ENCODE data around the gene ANKS3.

Gene ANKS3, protein sequence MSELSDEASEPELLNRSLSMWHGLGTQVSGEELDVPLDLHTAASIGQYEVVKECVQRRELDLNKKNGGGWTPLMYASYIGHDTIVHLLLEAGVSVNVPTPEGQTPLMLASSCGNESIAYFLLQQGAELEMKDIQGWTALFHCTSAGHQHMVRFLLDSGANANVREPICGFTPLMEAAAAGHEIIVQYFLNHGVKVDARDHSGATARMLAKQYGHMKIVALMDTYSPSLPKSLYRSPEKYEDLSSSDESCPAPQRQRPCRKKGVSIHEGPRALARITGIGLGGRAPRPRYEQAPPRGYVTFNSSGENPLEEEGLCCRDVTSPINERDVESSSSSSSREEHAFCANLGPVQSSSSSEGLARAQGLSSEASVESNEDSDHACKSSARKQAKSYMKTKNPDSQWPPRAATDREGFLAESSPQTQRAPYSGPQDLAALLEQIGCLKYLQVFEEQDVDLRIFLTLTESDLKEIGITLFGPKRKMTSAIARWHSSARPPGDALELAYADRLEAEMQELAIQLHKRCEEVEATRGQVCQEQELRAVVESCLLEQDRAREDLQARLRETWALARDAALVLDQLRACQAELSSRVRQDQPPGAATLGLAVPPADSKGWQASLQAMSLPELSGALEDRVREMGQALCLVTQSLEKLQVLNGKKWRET

GRCh38 chr16:4734063-4734729 lies at the start of gene ANKS3, which contains the start of gene DNAAF8:
Gene ANKS3 (minus strand): TSS chr16:4734271. CDS start chr16:4730149, 4,122 bp downstream.
Gene DNAAF8 (plus strand): TSS chr16:4734537. CDS start chr16:4736515, 1,978 bp downstream.
- Histone ChIP-seq H3K36me3 (ENCODE audit: insufficient read depth, low read length) (0 out of 2 replicates have a peak, but pooled peaks cover 4% of the 10 kb centered on the region), H3K9ac (ENCODE audit: low read depth, low read length) (peak within 1 kb of the TSS; percentile 96), H3K9me3 (ENCODE audit: control insufficient read depth, insufficient read depth, low read length) (no peaks in the 10 kb centered on the region), H3K4me1 (ENCODE audit: insufficient read depth, low read length) (no peaks in the 10 kb centered on the region)

DNA sequence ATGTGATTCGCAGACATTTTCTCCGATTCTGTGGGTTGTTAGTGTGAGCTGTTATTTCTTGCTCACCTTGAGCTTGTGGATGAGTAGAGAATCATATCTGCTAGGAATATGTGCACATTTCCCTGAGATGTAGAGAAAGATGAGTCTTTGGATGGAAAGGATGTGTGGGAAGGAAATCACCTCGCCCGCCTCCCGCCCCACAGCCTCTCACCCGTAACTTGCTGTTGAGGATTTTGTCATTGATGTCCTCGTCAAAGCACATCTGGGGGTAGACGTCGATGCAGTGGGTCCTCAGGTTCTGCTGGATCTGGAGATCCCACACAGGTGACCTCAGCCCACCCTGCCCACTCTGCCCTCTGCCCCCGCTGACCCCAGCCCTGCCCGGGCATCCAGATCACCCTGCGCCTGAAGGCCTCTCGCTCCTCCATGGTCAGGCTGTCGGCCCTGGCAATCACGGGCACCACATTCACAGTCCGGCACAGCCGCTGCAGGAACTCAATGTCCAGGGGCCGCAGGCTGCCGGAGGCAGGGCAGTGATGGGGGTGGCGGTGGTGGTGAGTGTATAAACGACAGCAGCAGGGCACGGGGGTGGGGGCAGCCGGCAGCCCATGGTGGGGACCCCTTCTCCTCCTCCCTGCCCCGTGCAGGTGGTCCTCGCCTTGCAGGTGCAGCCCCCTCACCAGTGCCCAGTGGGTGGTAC lies 49.3 kb upstream of the ANKS3 start:
- H3K36me3 ChIP-seq (ENCODE audit: insufficient read depth, low read length) = no peaks in the 10 kb centered on the region
- H3K9me3 ChIP-seq (ENCODE audit: control insufficient read depth, insufficient read depth, low read length) = no peaks in the 10 kb centered on the region
- peaks cover 12% of the 10 kb centered on the region for H3K4me1 ChIP-seq (ENCODE audit: insufficient read depth, low read length)
- H3K9ac ChIP-seq (ENCODE audit: low read depth, low read length) = no peak overlapping the region

GRCh38 chr16:4780235-4780634 lies 46.2 kb upstream of the ANKS3 start:
- no peaks in the 10 kb centered on the region for H3K4me1 ChIP-seq (ENCODE audit: insufficient read depth, low read length)
- H3K36me3 ChIP-seq (ENCODE audit: insufficient read depth, low read length) = no peaks in the 10 kb centered on the region
- H3K9me3 ChIP-seq (ENCODE audit: control insufficient read depth, insufficient read depth, low read length) = no peaks in the 10 kb centered on the region
- H3K9ac ChIP-seq (ENCODE audit: low read depth, low read length) = no peak overlapping the region

DNA sequence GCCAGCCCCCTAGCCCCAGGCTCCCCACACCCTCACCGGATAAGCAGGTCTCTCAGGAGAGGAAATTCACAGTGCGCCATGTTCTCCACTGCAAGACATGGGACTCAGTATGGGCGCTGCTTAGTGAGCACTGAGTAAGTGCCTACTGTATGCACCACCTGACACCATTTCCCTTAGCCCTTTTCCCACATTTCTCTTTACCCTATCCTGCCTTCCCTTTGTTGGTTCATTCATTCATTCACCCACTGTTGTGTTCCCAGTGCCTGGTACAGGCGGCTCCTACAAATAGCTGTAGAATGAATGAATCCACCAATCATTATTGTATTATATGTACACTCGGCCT lies 44.0 kb upstream of the ANKS3 start:
- Histone ChIP-seq H3K9ac (ENCODE audit: low read depth, low read length) (no peak overlapping the region), H3K9me3 (ENCODE audit: control insufficient read depth, insufficient read depth, low read length) (no peaks in the 10 kb centered on the region), H3K36me3 (ENCODE audit: insufficient read depth, low read length) (no peaks in the 10 kb centered on the region), H3K4me1 (ENCODE audit: insufficient read depth, low read length) (no peaks in the 10 kb centered on the region)

GRCh38 chr16:4777339-4778049 lies 43.4 kb upstream of the ANKS3 start:
- Histone ChIP-seq H3K4me1 (ENCODE audit: insufficient read depth, low read length) (no peaks in the 10 kb centered on the region), H3K36me3 (ENCODE audit: insufficient read depth, low read length) (no peaks in the 10 kb centered on the region), H3K9ac (ENCODE audit: low read depth, low read length) (no peak overlapping the region), H3K9me3 (ENCODE audit: control insufficient read depth, insufficient read depth, low read length) (no peaks in the 10 kb centered on the region)

- Histone ChIP-seq H3K4me1 (ENCODE audit: insufficient read depth, low read length) (no peaks in the 10 kb centered on the region), H3K9me3 (ENCODE audit: control insufficient read depth, insufficient read depth, low read length) (no peaks in the 10 kb centered on the region), H3K9ac (ENCODE audit: low read depth, low read length) (no peak overlapping the region), H3K36me3 (ENCODE audit: insufficient read depth, low read length) (no peaks in the 10 kb centered on the region)
Measured at GRCh38 chr16:4776141-4776705, 42.2 kb upstream of the ANKS3 start.

DNA sequence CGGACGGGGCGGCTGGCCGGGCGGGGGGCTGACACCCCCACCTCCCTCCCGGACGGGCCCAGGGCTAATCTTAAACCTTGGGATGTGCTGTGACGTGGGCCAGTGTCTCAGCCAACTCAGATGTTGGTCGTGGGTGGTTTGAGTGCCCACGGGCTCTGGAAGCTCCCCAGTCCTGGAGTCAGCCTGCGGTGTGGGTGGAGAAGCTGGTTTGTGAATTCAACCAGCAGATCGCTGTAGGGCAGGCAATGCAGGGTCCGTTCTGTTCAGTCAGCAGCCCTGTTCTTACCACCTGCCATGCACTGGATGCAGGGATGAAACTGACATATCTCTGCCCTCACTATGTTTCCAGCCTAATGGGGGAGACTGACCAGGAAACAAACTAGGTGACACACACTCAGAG lies 40.9 kb upstream of the ANKS3 start:
- no peaks in the 10 kb centered on the region for H3K36me3 ChIP-seq (ENCODE audit: insufficient read depth, low read length)
- no peaks in the 10 kb centered on the region for H3K9me3 ChIP-seq (ENCODE audit: control insufficient read depth, insufficient read depth, low read length)
- H3K4me1 ChIP-seq (ENCODE audit: insufficient read depth, low read length) = no peaks in the 10 kb centered on the region
- H3K9ac ChIP-seq (ENCODE audit: low read depth, low read length) = no peak overlapping the region

- Histone ChIP-seq H3K4me1 (ENCODE audit: insufficient read depth, low read length) (no peaks in the 10 kb centered on the region), H3K9ac (ENCODE audit: low read depth, low read length) (no peak overlapping the region), H3K36me3 (ENCODE audit: insufficient read depth, low read length) (no peaks in the 10 kb centered on the region), H3K9me3 (ENCODE audit: control insufficient read depth, insufficient read depth, low read length) (no peaks in the 10 kb centered on the region)
Measured at GRCh38 chr16:4772351-4772750, 38.3 kb upstream of the ANKS3 start.

- no peaks in the 10 kb centered on the region for H3K4me1 ChIP-seq (ENCODE audit: insufficient read depth, low read length)
- no peak overlapping the region for H3K9ac ChIP-seq (ENCODE audit: low read depth, low read length)
- H3K9me3 ChIP-seq (ENCODE audit: control insufficient read depth, insufficient read depth, low read length) = no peaks in the 10 kb centered on the region
- H3K36me3 ChIP-seq (ENCODE audit: insufficient read depth, low read length) = no peaks in the 10 kb centered on the region
Measured at GRCh38 chr16:4771646-4772045, 37.6 kb upstream of the ANKS3 start.

DNA sequence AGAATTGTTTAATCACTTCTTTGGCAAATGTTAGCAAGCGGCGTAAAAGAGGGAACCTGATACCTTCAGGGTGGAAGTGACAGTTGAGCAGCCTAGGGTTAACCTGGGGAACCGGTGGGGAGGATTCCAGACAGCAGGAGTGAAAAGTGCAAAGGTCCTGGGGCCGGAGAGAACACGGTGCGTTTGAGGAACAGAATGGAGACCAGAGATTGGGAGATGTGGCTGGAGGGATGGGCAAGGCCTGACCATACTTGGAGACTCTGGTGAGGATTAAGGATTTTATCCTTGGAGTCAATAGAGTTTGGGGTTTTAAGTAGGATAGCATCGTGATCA lies 35.2 kb upstream of the ANKS3 start:
- H3K9me3 ChIP-seq (ENCODE audit: control insufficient read depth, insufficient read depth, low read length) = no peaks in the 10 kb centered on the region
- no peaks in the 10 kb centered on the region for H3K4me1 ChIP-seq (ENCODE audit: insufficient read depth, low read length)
- no peaks in the 10 kb centered on the region for H3K36me3 ChIP-seq (ENCODE audit: insufficient read depth, low read length)
- H3K9ac ChIP-seq (ENCODE audit: low read depth, low read length) = peak overlapping the region; percentile 88; the same call in 1 of the 2 replicates

DNA sequence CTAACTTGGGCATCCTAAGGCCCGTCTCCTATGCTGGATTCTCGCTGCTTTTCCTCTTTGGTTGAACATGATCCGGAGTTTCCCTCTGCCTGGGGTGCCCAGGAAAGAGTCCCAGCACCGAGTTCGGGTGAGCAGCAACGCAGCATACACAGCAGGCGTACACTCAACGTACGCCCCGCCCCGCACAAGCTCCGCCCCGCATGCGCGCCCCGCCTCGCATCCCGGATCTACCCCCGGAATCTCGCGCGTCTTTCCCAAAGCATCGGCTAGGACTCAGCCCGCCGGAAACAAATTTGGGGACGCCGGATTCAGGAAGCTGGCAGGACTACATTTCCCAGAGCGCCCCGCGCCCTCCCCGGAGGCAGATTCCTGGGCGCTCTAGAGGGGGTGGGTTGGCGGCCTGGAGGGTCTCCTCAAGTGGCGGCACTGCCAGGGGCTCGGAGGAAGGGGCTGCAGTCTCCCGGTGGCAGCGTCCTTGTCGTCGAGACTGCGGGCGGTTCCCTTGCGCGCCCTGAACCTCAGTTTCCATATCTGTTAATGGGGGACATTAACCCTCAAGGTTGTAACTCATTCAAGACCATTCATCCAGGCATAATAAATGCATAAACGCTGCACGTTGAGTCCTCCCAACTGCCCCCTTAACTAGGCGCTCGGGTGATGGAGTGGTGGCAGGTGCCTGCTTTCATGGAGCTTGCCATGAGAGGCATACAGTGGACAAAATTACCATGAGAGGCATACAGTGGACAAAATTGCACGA lies 34.7 kb upstream of the ANKS3 start:
- H3K9ac ChIP-seq (ENCODE audit: low read depth, low read length) = peak overlapping the region; percentile 88
- no peaks in the 10 kb centered on the region for H3K36me3 ChIP-seq (ENCODE audit: insufficient read depth, low read length)
- no peaks in the 10 kb centered on the region for H3K4me1 ChIP-seq (ENCODE audit: insufficient read depth, low read length)

DNA sequence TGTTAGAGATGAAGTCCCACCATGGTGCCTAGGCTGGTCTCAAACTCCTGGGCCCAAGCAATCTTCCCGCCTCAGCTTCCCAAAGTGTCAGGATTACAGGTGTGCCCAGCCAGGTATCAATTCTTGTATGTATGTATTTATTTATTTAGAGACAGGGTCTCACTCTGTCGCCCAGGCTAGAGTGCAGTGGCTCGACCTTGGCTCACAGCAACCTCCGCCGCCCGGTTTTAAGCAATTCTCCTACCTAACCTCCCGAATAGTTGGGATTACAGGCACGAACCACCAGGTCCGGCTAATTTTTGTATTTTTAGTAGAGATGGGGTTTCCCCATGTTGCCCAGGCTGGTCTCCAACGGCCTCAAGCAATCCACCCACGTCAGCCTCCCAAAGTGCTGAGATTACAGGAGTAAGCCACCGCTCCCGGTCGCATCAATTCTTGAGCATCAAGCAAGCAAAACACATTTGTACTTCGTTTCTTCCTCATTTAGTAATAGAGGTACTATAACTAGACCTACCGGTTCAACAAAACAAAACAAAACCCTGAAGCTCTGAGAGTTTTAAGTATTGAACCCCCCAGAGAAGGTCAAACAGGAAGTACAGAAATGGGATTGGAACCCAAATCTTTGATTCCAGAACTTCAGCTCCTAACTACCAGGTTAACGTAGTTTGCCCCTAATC lies 33.9 kb upstream of the ANKS3 start:
- Histone ChIP-seq H3K4me1 (ENCODE audit: insufficient read depth, low read length) (no peaks in the 10 kb centered on the region), H3K36me3 (ENCODE audit: insufficient read depth, low read length) (no peaks in the 10 kb centered on the region), H3K9ac (ENCODE audit: low read depth, low read length) (peak overlapping the region; percentile 88), H3K9me3 (ENCODE audit: control insufficient read depth, insufficient read depth, low read length) (no peaks in the 10 kb centered on the region)

More for the DNA sequence above, 34.7 kb upstream of the ANKS3 start:
- no peaks in the 10 kb centered on the region for H3K9me3 ChIP-seq (ENCODE audit: control insufficient read depth, insufficient read depth, low read length)

Data from ES-I3 (cell line).